ENCODE results near the gene MAGOH. TPM values are rescaled to one million over a fixed set of nuclear protein-coding genes. Genes with fewer than 3 reads are reported as not detected.
A peak's percentile ranks its signal among the peaks of the same experiment; 100 is the strongest.

The MAGOH gene
- total and polyA plus RNA-seq, 2 donors (not counting 1 experiment from before 2014, with no cell fraction given): 33.0 to 34.5 TPM

GRCh38 chr1:53189061-53189460, 49.3 kb downstream of the MAGOH start:
- Histone ChIP-seq H4K20me1 (ENCODE audit: control insufficient read depth, extremely low read depth, insufficient read depth, low read length) (no peaks in the 10 kb centered on the region), H2AFZ (ENCODE audit: low read length) (peak overlapping the region; percentile 21), H3K27ac (ENCODE audit: insufficient read depth, low read length) (no peak overlapping the region), H3K9ac (ENCODE audit: insufficient read depth, low read length) (no peak overlapping the region), H3K4me2 (ENCODE audit: extremely low read depth, insufficient read depth, low read length) (no peak overlapping the region), H3K36me3 (ENCODE audit: control insufficient read depth, insufficient read depth, low read length) (no peaks in the 10 kb centered on the region), H3K9me3 (ENCODE audit: control insufficient read depth, insufficient read depth, low read depth, low read length) (no peaks in the 10 kb centered on the region), H3K4me1 (ENCODE audit: control insufficient read depth, extremely low read depth, insufficient read depth, low read length) (peaks cover 11% of the 10 kb centered on the region), H3K27me3 (ENCODE audit: control insufficient read depth, insufficient read depth, low read length) (no peaks in the 10 kb centered on the region), H3K4me3 (replicated peaks in 1 of 4; ENCODE audit: control extremely low read depth in 1 of 4, insufficient read depth in 1 of 4, low read depth in 3 of 4, low read length in 4 of 4) (no peak overlapping the region), H3K79me2 (ENCODE audit: control insufficient read depth, insufficient read depth, low read length) (no peaks in the 10 kb centered on the region)
- no peak for DNase-seq (ENCODE audit: low read depth in 2 of 2)
- TF ChIP-seq, protein P1, sequence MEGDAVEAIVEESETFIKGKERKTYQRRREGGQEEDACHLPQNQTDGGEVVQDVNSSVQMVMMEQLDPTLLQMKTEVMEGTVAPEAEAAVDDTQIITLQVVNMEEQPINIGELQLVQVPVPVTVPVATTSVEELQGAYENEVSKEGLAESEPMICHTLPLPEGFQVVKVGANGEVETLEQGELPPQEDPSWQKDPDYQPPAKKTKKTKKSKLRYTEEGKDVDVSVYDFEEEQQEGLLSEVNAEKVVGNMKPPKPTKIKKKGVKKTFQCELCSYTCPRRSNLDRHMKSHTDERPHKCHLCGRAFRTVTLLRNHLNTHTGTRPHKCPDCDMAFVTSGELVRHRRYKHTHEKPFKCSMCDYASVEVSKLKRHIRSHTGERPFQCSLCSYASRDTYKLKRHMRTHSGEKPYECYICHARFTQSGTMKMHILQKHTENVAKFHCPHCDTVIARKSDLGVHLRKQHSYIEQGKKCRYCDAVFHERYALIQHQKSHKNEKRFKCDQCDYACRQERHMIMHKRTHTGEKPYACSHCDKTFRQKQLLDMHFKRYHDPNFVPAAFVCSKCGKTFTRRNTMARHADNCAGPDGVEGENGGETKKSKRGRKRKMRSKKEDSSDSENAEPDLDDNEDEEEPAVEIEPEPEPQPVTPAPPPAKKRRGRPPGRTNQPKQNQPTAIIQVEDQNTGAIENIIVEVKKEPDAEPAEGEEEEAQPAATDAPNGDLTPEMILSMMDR (conservative IDR thresholded peaks at IDR 0.05 in 1 of 2, IDR thresholded peaks at IDR 0.05 in 1 of 2; ENCODE audit: low read depth in 1 of 2, low read length in 2 of 2): no peak
- no peak for TF ChIP-seq EZH2 (IDR thresholded peaks at IDR 0.05; ENCODE audit: low read length, missing control alignments)

GRCh38 chr1:53188099-53188498, 50.2 kb downstream of the MAGOH start:
- TF ChIP-seq EZH2 (IDR thresholded peaks at IDR 0.05; ENCODE audit: low read length, missing control alignments): no peak
- TF ChIP-seq, protein P1 (conservative IDR thresholded peaks at IDR 0.05 in 1 of 2, IDR thresholded peaks at IDR 0.05 in 1 of 2; ENCODE audit: low read depth in 1 of 2, low read length in 2 of 2): no peak
- Histone ChIP-seq H3K9ac (ENCODE audit: insufficient read depth, low read length) (no peak overlapping the region), H3K36me3 (ENCODE audit: control insufficient read depth, insufficient read depth, low read length) (no peaks in the 10 kb centered on the region), H3K4me3 (replicated peaks in 1 of 4; ENCODE audit: control extremely low read depth in 1 of 4, insufficient read depth in 1 of 4, low read depth in 3 of 4, low read length in 4 of 4) (no peak overlapping the region), H3K27me3 (ENCODE audit: control insufficient read depth, insufficient read depth, low read length) (no peaks in the 10 kb centered on the region), H3K79me2 (ENCODE audit: control insufficient read depth, insufficient read depth, low read length) (no peaks in the 10 kb centered on the region), H3K27ac (ENCODE audit: insufficient read depth, low read length) (no peak overlapping the region), H3K4me1 (ENCODE audit: control insufficient read depth, extremely low read depth, insufficient read depth, low read length) (peaks cover 16% of the 10 kb centered on the region), H4K20me1 (ENCODE audit: control insufficient read depth, extremely low read depth, insufficient read depth, low read length) (no peaks in the 10 kb centered on the region), H3K9me3 (ENCODE audit: control insufficient read depth, insufficient read depth, low read depth, low read length) (no peaks in the 10 kb centered on the region), H2AFZ (ENCODE audit: low read length) (no peak overlapping the region), H3K4me2 (ENCODE audit: extremely low read depth, insufficient read depth, low read length) (no peak overlapping the region)
- DNase-seq (ENCODE audit: low read depth in 2 of 2): peak in 1 of 2 donors; percentile 45

GRCh38 chr1:53187401-53187800, 50.9 kb downstream of the MAGOH start:
- peaks cover 23% of the 10 kb centered on the region for H3K4me1 ChIP-seq (ENCODE audit: control insufficient read depth, extremely low read depth, insufficient read depth, low read length)
- H4K20me1 ChIP-seq (ENCODE audit: control insufficient read depth, extremely low read depth, insufficient read depth, low read length): no peaks in the 10 kb centered on the region
- DNase-seq (ENCODE audit: low read depth in 2 of 2): no peak
- H3K79me2 ChIP-seq (ENCODE audit: control insufficient read depth, insufficient read depth, low read length): no peaks in the 10 kb centered on the region
- no peaks in the 10 kb centered on the region for H3K27me3 ChIP-seq (ENCODE audit: control insufficient read depth, insufficient read depth, low read length)
- H3K9me3 ChIP-seq (ENCODE audit: control insufficient read depth, insufficient read depth, low read depth, low read length): no peaks in the 10 kb centered on the region
- no peaks in the 10 kb centered on the region for H3K36me3 ChIP-seq (ENCODE audit: control insufficient read depth, insufficient read depth, low read length)
- H3K27ac ChIP-seq (ENCODE audit: insufficient read depth, low read length): no peak overlapping the region
- TF ChIP-seq, protein P1 (conservative IDR thresholded peaks at IDR 0.05 in 1 of 2, IDR thresholded peaks at IDR 0.05 in 1 of 2; ENCODE audit: low read depth in 1 of 2, low read length in 2 of 2): no peak
- no peak for TF ChIP-seq EZH2 (IDR thresholded peaks at IDR 0.05; ENCODE audit: low read length, missing control alignments)
- H3K4me2 ChIP-seq (ENCODE audit: extremely low read depth, insufficient read depth, low read length): no peak overlapping the region
- no peak overlapping the region for H2AFZ ChIP-seq (ENCODE audit: low read length)
- no peak overlapping the region for H3K9ac ChIP-seq (ENCODE audit: insufficient read depth, low read length)
- H3K4me3 ChIP-seq (replicated peaks in 1 of 4; ENCODE audit: control extremely low read depth in 1 of 4, insufficient read depth in 1 of 4, low read depth in 3 of 4, low read length in 4 of 4): no peak overlapping the region
